Lower leg skin (tissue), 4 donors: Measurements from ENCODE around the gene CNPY3. TPM values are rescaled to one million over a fixed set of nuclear protein-coding genes. Genes with fewer than 3 reads are reported as not detected.
"Not testable (repeated sequence)": the region's sequence is repeated elsewhere in the genome, so short reads cannot be mapped to it uniquely, and the experiment has no call there.

Experiments
- DNase-seq, 2 donors: peaks; one replicate each; pipeline ENCODE4 v3.0.0-alpha.2; 2019; ENCODE audit warnings: low spot score in 2 of 2
- H3K4me3 ChIP-seq: fragments of 200-600 bp; sonication (generic); 2 replicates; pipeline ENCODE4 v1.5.1; 2017; ENCODE audit warnings: mild to moderate bottlenecking, low read depth; ENCODE audit not compliant: poor library complexity, severe bottlenecking
- CTCF ChIP-seq, 3 donors: fragments of 450-650 bp; IDR thresholded peaks; one replicate each; pipeline ENCODE4 v1.5.1; 2016; ENCODE audit warnings: antibody characterized with exemption in 3 of 3, mild to moderate bottlenecking in 3 of 3, moderate library complexity in 2 of 3
- POLR2A ChIP-seq, 2 donors: fragments of 450-650 bp; IDR thresholded peaks; one replicate each; pipeline ENCODE4 v1.6.1; 2016 to 2017; ENCODE audit warnings: antibody characterized with exemption in 2 of 2, mild to moderate bottlenecking in 1 of 2, moderate library complexity in 1 of 2
- WGBS, 2 donors: methylation state at CpG; one replicate each; pipeline ENCODE4 v1.1.5; 2018; 5-methylcytosine and 5-hydroxymethylcytosine counted together
- intact Hi-C: fragments of 100-400 bp; cut with DNase I; formaldehyde crosslinking; loops from one replicate; pipeline ENCODE4 v1.15.0; 2023; ENCODE audit warnings: low total_unique reads
- total RNA-seq, 4 donors: library from RNA; depleted of rRNA; stranded (reverse); fragments of >200 nt; gene quantifications; one replicate each; pipeline ENCODE4 v1.1.0, GENCODE V29; 2016

The CNPY3 gene
- total RNA-seq, 4 donors from 2014 or later = 15.6 to 28.9 (median 19.7) TPM

DNA sequence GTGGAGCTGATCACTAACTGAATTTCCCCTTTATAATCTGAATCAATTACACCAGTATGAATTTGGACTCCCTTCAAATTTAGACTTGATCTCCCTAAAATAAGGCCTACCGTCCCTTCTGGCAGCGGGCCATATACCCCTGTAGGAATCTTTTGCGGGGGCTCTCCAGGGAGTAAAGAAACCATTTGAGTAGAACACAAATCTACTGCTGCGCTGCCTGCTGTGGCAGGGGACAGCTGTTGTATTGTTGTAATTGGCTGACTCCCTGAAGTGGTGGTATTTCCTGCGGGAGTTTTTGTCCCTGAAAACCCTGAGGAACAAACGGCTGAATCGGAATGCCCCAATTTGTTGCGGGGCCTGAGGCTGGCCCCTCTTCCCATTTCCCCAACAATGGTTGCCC is 29.4 kb upstream of the CNPY3 start:
- TF ChIP-seq CTCF (IDR thresholded peaks at IDR 0.05) = no peak
- TF ChIP-seq POLR2A (IDR thresholded peaks at IDR 0.05) = no peak
- intact Hi-C loops = no loop called here
- no peak overlapping the region for H3K4me3 ChIP-seq
- no peak for DNase-seq
- WGBS, 2 donors = 50 to 66% methylated on average over 8 of the region's 8 CpGs

- DNase-seq = peak; percentile 78 to 90
- H3K4me3 ChIP-seq = no peak overlapping the region
- 3 to 5% methylated on average over 11 of the region's 11 CpGs for whole genome bisulfite sequencing, 2 donors
- intact Hi-C loops = no loop called here
- TF ChIP-seq POLR2A (IDR thresholded peaks at IDR 0.05) = no peak
- TF ChIP-seq CTCF (IDR thresholded peaks at IDR 0.05) = peak in 1 of 3 donors; percentile 90
Observed at GRCh38 chr6:42901538-42901957, 27.7 kb upstream of the CNPY3 start.

- WGBS, 2 donors = 86 to 91% methylated on average over 22 of the region's 22 CpGs
- intact Hi-C loops, H3K4me3 ChIP-seq, DNase-seq: not testable (repeated sequence)
Observed at GRCh38 chr6:42902429-42903263, 26.6 kb upstream of the CNPY3 start.

DNA sequence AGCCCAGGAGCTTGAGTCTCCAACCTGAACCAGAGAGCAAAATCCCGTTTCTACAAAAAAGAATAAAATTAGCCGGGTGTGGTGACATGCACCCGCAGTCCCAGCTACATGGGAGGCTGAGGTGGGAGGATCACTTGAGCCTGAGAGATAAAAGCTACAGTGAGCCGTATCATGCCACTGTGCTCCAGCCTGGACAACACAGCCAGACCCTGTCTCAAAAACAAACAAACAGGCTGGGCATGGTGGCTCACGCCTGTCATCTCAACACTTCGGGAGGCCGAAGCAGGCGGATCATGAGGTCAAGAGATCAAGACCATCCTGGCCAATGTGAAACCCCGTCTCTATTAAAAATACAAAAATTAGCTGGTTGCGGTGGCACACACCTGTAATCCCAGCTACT is 24.8 kb upstream of the CNPY3 start:
- no peak for TF ChIP-seq CTCF (IDR thresholded peaks at IDR 0.05)
- TF ChIP-seq POLR2A (IDR thresholded peaks at IDR 0.05) = no peak
- no peak for DNase-seq
- 92 to 97% methylated on average over 10 of the region's 10 CpGs for WGBS, 2 donors

GRCh38 chr6:42907336-42907735 is 21.9 kb upstream of the CNPY3 start:
- 63 to 77% methylated on average over 5 of the region's 5 CpGs for WGBS, 2 donors
- intact Hi-C loops = no loop called here
- DNase-seq = no peak
- TF ChIP-seq POLR2A (IDR thresholded peaks at IDR 0.05) = no peak
- no peak overlapping the region for H3K4me3 ChIP-seq

More for the DNA sequence above, 24.8 kb upstream of the CNPY3 start:
- intact Hi-C loops = no loop called here
- H3K4me3 ChIP-seq = no peak overlapping the region

GRCh38 chr6:42909835-42910234 is 19.4 kb upstream of the CNPY3 start:
- TF ChIP-seq CTCF (IDR thresholded peaks at IDR 0.05) (no peak), POLR2A (IDR thresholded peaks at IDR 0.05) (no peak)
- intact Hi-C loops = no loop called here
- no peak for DNase-seq
- 92 to 93% methylated on average over 10 of the region's 10 CpGs for WGBS, 2 donors
- H3K4me3 ChIP-seq = no peak overlapping the region
